GM19324 (cell line): ENCODE data around the gene NTN4.
"Not testable (repeated sequence)": the region's sequence is repeated elsewhere in the genome, so short reads cannot be mapped to it uniquely, and the experiment has no call there.

Source experiments
- ATAC-seq: cut with Tn5 transposase; IDR thresholded peaks from one replicate; pipeline ENCODE4 v1.9.1; 2021; ENCODE audit warnings: mild to moderate bottlenecking, moderate library complexity; ENCODE audit not compliant: unreplicated experiment, low FRiP score

Gene NTN4

GRCh38 chr12:95673576-95673975, 117.0 kb downstream of the NTN4 start:
- ATAC-seq, result no peak

GRCh38 chr12:95672166-95672565, 118.4 kb downstream of the NTN4 start:
- no peak for ATAC-seq

- ATAC-seq, result no peak
Measured at GRCh38 chr12:95671265-95671664, 119.3 kb downstream of the NTN4 start.

GRCh38 chr12:95663525-95663924, 127.0 kb downstream of the NTN4 start:
- no peak for ATAC-seq

GRCh38 chr12:95661360-95661759, 129.2 kb downstream of the NTN4 start:
- no peak for ATAC-seq

GRCh38 chr12:95658386-95658785, 132.2 kb downstream of the NTN4 start:
- ATAC-seq, result no peak

GRCh38 chr12:95654665-95655064, 135.9 kb downstream of the NTN4 start:
- not testable (repeated sequence) for ATAC-seq

GRCh38 chr12:95653771-95654546, 136.6 kb downstream of the NTN4 start:
- no peak for ATAC-seq

GRCh38 chr12:95651681-95652080, 138.9 kb downstream of the NTN4 start:
- ATAC-seq, result no peak

- no peak for ATAC-seq
Measured at GRCh38 chr12:95648990-95649791, 141.4 kb downstream of the NTN4 start.

- no peak for ATAC-seq
Measured at GRCh38 chr12:95646781-95647190, 143.8 kb downstream of the NTN4 start.

GRCh38 chr12:95643256-95643655, 147.3 kb downstream of the NTN4 start:
- no peak for ATAC-seq

GRCh38 chr12:95642583-95642982, 148.0 kb downstream of the NTN4 start:
- no peak for ATAC-seq

GRCh38 chr12:95641299-95641952, 149.1 kb downstream of the NTN4 start:
- ATAC-seq, result no peak

GRCh38 chr12:95640516-95640915, 150.0 kb downstream of the NTN4 start:
- no peak for ATAC-seq

- ATAC-seq, result no peak
Measured at GRCh38 chr12:95637471-95638155, 153.0 kb downstream of the NTN4 start.

- no peak for ATAC-seq
Measured at GRCh38 chr12:95637010-95637409, 153.6 kb downstream of the NTN4 start.

- ATAC-seq, result no peak
Measured at GRCh38 chr12:95634622-95635621, 155.6 kb downstream of the NTN4 start.

GRCh38 chr12:95633732-95634465, 156.7 kb downstream of the NTN4 start:
- no peak for ATAC-seq
